AG04450 (cell line): ENCODE data around the gene DMD. TPM values are rescaled to one million over a fixed set of nuclear protein-coding genes. Genes with fewer than 3 reads are reported as not detected.

ENCODE experiments used
- CTCF ChIA-PET: fragments of 300-600, 350-600 bp; formaldehyde crosslinking; extraction: SDS; loops from one replicate; lab custom pipeline; 2022; ENCODE audit warnings: antibody characterized with exemption, inconsistent platforms; lab: Charles Lee
- POLR2A ChIA-PET: fragments of 350-600 bp; formaldehyde crosslinking; extraction: SDS; loops from one replicate; lab custom pipeline; 2021; ENCODE audit warnings: antibody characterized with exemption, inconsistent platforms; lab: Yijun Ruan, JAX
- DNase-seq: peaks from one replicate; pipeline ENCODE4 v3.0.0-alpha.2; 2011; ENCODE audit warnings: low read depth, low spot score
- H3K27ac ChIP-seq: one replicate; pipeline ENCODE4 v1.5.1; 2012; ENCODE audit warnings: low read depth, low read length, control low read depth
- H3K27me3 ChIP-seq: one replicate; pipeline ENCODE4 v1.6.0; 2012; ENCODE audit warnings: low read length; ENCODE audit not compliant: control insufficient read depth, insufficient read depth
- H3K4me3 ChIP-seq: 2 replicates; pipeline ENCODE4 v1.5.1; 2011; ENCODE audit warnings: mild to moderate bottlenecking, low read depth, low read length, control low read depth
- H3K9me3 ChIP-seq: 2 replicates; pipeline ENCODE4 v1.5.1; 2012; ENCODE audit warnings: low read length; ENCODE audit not compliant: control insufficient read depth, insufficient read depth
- CTCF ChIP-seq: IDR thresholded peaks from 2 replicates; pipeline ENCODE4 v1.5.1; 2011; ENCODE audit warnings: low read depth, low read length, control low read depth, inconsistent platforms
- polyA plus RNA-seq: library from polyadenylated mRNA; depleted of rRNA; stranded (reverse); fragments of >200 nt; gene quantifications from 2 replicates; pipeline ENCODE4 v1.2.3, GENCODE V29; 2011

DMD gene
- polyA plus RNA-seq, 1 experiment, result 7.6 TPM

DNA sequence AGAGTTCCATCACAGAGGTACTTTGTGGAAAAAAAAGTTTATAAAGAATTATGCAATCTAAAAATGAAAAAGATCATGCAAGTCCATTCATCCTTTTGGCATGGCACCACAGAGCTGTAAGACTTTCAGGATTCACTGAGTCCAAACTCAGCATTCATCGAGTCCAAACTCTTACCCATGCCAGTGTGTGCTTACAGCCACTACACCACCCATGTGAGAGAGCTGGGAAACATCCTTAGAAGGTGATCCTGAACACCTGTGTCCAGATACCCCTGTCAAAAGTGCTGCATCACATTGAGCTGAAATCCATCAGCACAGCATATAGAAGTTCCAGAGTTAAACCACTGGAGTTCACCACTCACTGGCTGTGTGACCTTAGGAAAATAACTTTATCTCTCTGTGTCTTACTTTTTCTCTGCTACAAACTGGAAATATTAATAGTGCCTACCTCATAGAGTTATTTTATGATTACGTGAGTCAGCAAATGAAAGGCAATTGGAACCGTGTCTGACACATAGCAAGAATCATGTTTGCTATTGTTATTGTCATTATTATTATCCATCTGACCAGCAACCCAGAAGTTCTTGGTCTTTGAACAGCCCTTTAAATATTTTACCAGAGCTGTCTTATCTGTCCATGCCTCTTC lies 2024.5 kb downstream of the DMD start:
- TF ChIP-seq CTCF, result no peak
- CTCF ChIA-PET, result interaction anchor here (0.6 kb wide), 1 partner anchor 980 kb away, joined by 4 read pairs; no protein-coding TSS in a partner anchor

GRCh38 chrX:31185884-31186283 lies 2025.5 kb downstream of the DMD start:
- Histone ChIP-seq H3K27me3 (no peaks in the 10 kb centered on the region), H3K9me3 (no peaks in the 10 kb centered on the region), H3K27ac (no peak overlapping the region), H3K4me3 (no peak overlapping the region)
- POLR2A ChIA-PET, result no interaction called here
- TF ChIP-seq CTCF, result no peak
- CTCF ChIA-PET, result no interaction called here
- no peak for DNase-seq

More for the DNA sequence above, 2024.5 kb downstream of the DMD start:
- no peak for DNase-seq
- POLR2A ChIA-PET, result interaction anchor here (0.6 kb wide), 1 partner anchor 28 kb away, joined by 5 read pairs; no protein-coding TSS in a partner anchor
- no peak overlapping the region for H3K27ac ChIP-seq
- H3K4me3 ChIP-seq, result no peak overlapping the region
- H3K9me3 ChIP-seq, result no peaks in the 10 kb centered on the region
- H3K27me3 ChIP-seq, result no peaks in the 10 kb centered on the region

DNA sequence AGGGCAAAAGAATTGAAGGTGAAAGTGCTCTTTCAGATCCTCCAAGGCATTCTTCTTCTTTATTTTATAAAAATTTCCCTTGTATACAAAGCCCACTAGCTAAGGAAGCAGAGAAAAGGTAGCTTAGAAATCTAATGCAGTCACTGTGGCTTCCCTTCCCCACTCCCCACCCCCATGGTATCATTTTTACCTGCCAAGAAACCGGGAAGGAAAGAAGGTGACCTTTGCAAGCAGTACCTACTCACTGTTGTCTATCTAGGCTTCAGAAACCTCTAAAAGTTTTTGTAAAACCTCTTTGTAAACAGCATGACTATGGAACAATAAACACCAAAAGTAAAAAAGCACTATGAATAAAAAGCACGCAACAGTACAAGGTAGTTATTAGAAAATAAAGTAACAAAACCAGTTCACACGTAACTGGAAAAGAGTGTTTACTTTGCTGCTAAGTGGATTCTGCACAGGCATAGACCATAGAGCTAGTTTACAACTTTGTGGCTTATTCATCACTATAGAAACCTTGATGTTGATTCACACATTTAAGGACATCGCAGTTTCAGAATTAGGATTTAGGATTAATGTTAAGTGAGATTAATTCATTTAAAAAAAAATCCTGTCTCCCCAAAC lies 2029.9 kb downstream of the DMD start:
- Histone ChIP-seq H3K4me3 (no peak overlapping the region), H3K9me3 (no peaks in the 10 kb centered on the region), H3K27me3 (no peaks in the 10 kb centered on the region), H3K27ac (no peak overlapping the region)
- POLR2A ChIA-PET, result no interaction called here
- CTCF ChIA-PET, result interaction anchor here (1.4 kb wide), 1 partner anchor 477 kb away, joined by 3 read pairs; no protein-coding TSS in a partner anchor
- no peak for TF ChIP-seq CTCF
- DNase-seq, result no peak

DNA sequence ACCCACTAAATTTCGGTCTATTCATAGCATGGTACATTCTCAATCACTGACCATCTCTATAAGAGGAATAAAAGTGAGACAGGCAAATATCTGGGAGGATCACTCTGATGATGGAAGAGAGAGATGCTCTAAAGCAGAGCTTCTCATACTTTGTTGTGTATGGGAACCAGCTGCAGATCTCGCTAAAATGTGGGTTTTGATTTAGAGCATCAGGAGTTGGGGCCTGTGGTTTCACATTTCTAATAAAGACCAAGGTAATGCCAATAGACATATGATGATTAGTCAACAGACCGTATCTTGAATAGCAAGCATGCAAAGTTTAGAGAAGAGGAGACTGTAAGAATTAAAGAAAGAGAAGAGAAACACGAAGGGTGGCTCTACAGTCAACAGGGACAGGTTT lies 2032.1 kb downstream of the DMD start:
- ChIA-PET CTCF (no interaction called here), POLR2A (no interaction called here)
- Histone ChIP-seq H3K4me3 (no peak overlapping the region), H3K27ac (no peak overlapping the region), H3K9me3 (no peaks in the 10 kb centered on the region), H3K27me3 (no peaks in the 10 kb centered on the region)
- no peak for TF ChIP-seq CTCF
- no peak for DNase-seq

- CTCF ChIA-PET, result no interaction called here
- no peak for DNase-seq
- POLR2A ChIA-PET, result no interaction called here
- TF ChIP-seq CTCF, result no peak
- Histone ChIP-seq H3K27ac (no peak overlapping the region), H3K4me3 (no peak overlapping the region), H3K9me3 (no peaks in the 10 kb centered on the region), H3K27me3 (no peaks in the 10 kb centered on the region)
Measured at GRCh38 chrX:31178769-31179125, 2032.6 kb downstream of the DMD start.
